NCI-H146 (cell line): ENCODE results near the gene RHOV.

ENCODE experiments used
- DNase-seq: peaks from one replicate; lab custom pipeline; 2025; lab: John Stamatoyannopoulos, UW

The RHOV gene, protein sequence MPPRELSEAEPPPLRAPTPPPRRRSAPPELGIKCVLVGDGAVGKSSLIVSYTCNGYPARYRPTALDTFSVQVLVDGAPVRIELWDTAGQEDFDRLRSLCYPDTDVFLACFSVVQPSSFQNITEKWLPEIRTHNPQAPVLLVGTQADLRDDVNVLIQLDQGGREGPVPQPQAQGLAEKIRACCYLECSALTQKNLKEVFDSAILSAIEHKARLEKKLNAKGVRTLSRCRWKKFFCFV

DNA sequence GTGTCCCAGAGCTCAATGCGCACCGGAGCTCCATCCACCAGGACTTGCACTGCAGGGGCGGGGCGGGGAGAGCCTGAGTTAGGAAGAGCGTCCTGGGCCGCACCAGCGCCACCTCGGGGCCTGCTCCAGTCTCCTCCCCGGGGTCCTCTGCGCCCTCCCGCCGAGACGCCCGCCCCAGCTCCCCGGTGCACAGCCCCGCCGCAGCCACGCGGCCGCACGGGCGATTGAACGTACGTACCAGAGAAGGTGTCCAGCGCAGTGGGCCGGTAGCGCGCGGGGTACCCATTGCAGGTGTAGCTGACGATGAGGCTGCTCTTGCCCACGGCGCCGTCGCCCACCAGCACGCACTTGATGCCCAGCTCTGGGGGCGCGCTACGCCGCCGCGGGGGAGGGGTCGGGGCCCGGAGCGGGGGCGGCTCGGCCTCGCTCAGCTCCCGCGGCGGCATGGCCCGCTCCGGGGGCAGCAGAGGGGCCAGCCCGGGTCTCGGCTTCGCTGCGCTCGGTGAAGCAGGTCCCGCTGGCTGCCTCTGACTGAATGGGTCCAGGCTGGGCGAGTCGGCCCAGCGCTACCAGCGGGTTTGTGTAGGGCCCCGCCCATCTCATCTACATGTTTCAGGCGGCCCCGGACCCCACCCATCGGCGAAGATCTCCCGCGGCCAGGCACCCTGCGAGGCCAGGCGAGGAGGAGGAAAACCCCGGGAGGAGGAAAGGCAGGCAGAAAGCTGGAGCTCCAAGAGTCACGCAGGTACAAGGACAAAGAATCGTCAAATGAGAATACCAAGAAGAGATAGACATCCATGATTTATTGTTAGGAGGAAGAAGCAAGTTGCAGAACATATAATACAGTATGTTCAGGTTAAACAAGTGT lies at the start of gene RHOV:
RHOV (minus strand) TSS at position 541 of the 868 bp plus-strand sequence; CDS start at position 446, 95 bp downstream.
- DNase-seq, result peak; percentile 85

DNA sequence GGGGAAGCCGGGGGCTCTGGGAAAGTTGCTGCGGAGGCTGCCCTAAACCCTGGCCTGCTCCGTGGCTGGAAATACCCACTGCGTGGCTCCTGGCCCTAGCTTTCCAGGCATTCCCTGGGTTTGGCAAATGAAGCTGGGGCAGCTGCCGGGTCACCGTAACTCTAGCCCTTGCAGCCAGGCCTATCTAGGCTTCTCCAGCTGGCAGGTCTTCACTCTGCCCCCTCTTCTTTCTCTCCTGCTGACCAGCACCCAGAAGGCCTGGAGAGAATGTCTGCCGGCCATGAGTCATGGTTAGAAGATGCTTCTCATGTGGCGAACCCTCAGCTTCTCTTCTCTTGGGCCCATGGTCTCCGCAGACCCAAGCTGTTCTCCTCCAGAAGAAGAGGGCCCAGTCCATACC lies 49.5 kb upstream of the RHOV start:
- no peak for DNase-seq

DNA sequence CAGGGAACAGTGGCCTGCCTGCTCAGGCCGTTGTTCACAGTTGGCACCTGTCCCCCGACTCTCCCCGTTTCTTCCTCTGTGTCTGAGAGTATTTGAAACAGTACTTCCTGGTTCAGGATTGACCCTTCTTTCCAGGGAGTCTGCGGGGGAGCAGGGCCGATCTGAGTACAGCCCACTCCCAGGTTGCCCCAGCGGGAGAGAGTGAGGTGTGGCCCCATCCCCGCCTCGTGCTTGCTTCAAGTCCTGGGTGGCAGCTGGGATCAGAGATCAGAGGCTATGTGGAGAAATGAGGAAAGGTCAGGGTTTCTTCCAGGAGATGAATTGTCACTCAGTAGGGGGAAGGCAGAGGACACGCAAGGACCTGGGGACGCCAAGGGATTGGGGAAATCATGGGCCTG lies 48.6 kb upstream of the RHOV start:
- DNase-seq, result no peak

DNA sequence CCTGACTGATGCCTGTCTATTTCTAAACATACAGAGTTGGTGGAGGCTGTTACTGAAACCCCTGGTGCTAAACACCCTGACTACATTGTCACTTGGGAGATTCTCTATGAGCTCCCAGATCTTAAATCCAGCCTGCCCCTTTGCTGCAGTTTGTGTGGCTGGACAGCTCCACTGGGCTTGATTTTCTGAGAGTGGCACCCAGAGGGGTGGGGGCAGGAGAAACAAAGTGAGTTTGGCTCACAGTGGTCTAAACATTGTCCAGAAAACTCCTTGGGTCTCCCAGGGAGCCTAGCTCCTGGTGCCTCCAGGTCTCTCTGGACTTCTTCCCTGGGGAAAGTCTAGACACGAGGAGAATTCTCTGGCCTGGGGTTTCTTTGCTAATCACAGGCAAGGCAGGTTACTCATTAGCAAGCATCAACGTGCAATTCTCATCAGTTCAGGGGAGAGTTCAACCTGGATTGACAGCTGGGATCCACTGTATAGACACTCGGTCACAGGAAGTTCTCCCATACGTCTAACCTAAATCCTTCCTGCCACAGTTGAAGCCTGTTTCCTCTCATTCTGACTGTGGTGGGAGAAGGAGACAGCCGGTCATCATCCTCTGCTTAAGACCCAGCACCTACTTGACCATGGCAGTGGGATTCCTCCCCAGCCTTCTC lies 48.0 kb upstream of the RHOV start:
- no peak for DNase-seq

DNA sequence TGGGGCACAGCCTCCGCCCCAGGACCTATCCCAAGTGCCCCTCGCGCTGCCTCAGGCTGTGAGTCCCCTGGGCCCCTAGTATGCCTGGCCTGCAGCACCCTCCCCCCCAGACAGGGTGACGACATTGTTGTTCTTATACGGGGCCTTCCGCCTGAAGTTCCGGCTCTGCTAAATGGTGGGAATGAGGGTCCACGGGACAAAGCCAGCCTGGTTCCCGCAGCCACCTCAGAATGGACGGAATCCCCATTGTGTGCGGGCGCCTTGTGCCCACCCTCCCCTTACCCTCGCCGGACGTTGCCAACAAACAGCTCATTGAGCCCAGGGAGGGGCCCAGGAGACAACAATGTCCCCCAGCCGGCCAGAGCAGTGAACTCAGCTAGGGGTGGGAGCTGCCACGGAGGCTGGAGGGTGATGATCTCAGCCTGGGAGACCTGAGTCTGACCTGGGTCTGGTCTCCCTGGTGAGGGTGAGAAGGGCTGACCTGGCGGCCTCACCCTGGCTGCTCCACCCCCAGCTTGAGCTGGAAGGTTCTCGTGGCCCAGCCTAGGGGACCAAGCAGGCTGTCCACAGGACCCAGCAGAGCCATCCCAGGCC lies 44.9 kb upstream of the RHOV start:
- no peak for DNase-seq

DNA sequence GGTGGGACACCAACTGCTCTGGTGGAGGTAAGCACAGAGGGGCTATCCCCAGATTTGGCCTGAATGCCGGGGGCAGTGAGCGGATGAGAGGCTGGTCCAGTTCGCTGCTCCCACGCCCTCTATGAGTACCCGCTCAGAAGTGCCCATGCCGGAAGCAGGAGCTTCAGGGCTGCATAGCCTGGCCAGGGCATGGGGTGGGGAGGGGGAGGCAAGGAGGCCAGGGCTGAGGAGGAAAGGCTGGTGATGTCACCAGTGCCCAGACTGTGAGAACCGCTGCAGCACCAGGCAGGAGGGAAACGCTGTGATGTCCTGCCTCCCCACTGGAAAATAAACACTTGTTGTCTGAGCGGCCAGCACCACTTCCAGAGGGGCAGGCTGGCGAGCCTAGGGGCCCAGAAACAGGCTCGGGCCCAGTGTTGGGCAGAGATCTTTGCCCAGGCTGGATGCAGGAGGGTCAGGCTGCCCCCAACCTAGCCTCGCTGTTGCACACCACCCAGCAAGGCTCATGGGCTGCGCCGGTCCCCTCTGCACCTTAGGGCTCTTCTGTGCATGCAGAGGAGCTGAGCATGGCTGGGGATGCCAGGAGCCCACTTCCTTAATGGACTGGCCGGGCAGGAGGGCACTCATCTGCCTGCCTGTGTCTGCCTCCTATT lies 44.2 kb upstream of the RHOV start:
- peak; percentile 41 for DNase-seq

DNA sequence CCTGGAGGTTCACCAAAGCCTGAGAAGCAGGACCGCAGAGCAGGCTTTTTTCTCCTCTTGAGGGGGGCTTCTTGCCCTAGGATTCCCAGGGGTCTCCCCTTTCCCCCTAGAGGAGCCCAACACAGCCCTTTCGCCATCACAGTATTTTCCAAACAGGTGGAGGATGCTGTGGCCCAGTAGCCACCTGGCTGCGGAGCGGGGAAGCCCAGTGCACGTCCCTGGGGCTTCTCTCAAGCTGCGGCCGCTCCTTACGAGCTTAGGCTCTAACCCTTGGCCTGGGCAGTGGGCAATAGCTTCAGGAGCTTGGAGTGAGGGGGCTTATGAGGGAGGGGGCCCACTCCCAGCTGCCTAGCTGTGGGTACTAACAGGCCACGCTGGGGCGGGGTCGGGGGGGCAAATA lies 43.6 kb upstream of the RHOV start:
- DNase-seq, result peak; percentile 41

DNA sequence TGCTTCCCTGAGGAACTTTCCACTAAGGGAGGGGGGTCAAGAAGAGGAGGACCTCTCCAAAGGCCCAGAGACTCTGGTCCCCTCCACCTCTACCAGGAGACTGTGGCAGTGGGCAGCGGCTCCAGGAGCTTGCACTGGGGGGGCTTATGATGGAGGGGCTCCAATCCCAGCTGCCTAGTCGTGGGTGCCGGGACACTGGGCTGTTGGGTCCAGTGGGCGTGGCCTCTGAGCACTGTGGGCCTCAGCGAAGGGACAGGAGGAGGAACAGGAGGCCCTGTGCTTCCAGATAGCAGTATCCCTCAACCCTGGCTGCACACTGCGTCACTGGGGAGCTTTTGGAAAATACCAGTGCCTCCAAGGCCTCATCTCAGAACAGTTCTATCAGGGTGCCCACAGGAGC lies 41.6 kb upstream of the RHOV start:
- no peak for DNase-seq

DNA sequence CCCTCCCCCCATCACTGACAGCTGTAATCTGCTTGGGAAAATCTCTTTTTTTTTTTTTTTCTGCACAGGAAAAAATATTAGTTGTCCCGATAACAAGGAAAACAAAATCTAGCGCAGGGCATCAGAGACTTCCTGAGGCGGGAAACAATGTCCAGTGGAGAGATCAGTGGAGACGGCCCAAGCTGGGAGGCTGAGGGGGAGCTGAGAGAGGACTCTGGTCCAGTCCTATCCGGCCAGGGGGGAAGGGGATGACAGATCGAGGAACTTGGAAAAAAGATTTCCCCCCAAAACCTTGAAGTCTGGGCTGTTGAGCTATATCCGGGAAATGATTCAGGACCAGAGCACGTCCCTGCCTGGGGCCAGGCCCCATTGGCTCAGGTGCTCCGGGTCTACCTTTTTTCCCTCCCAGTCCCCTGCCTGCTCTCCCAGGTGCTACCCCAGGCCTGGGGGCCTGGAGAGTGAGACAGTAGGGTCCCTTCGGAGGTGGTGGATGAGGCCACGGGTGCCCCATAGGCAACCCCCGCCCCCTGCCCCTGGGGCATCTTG lies 41.2 kb upstream of the RHOV start:
- no peak for DNase-seq

DNA sequence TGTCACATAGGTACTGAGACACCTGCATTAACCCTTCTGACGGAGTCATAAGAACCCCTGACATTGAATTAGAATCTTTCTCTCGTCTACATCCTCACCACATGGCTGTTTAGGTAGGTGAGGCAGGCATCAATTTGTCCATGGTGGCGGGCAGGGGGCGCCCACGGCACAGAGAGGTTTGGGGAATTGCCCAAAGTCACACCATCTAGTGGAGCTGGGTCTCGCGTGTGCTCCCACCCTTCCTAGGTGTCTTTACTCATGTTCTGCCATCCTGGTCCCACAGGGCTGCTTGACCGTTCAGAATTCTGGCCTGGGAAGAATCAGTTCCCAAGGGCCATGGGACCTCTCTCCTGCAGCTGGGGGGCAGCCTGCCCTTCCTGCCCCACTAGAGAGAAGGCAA lies 40.5 kb upstream of the RHOV start:
- no peak for DNase-seq

DNA sequence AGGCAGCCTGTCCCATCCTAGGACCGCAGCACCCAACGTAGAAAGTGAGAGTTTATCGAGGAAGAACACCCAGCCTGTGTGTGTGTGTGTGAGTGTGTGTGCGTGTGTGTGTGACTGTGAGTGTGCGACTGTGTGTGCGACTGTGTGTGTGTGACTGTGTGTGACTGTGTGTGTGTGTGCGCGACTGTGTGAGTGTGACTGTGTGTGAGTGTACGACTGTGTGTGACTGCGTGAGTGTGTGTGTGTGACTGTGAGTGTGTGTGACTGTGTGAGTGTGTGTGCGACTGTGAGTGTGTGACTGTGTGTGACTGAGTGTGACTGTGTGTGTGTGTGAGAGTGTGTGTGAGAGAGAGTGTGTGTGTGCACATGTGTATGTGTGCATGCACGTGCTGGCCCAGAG lies 40.0 kb upstream of the RHOV start:
- DNase-seq, result no peak

DNA sequence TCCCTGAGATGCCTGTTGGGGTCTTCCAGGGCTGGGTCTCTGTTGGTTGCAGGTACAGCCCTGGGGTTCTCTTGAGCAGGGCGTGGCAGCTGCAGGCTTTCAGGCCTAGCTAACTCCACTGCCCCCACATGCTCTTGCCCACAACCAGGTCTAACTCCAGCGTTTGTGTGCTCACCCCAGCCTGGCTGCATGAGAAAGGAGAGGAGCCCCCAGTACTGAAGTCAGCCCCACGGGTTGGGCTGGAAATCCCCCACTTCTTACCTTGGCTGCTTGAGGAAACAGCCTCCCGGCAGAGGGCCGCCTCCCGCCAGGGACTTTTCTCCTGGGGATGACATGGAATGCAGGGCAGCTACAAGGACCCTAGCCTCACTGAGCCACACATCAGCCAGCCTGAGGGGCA lies 38.4 kb upstream of the RHOV start:
- no peak for DNase-seq

DNA sequence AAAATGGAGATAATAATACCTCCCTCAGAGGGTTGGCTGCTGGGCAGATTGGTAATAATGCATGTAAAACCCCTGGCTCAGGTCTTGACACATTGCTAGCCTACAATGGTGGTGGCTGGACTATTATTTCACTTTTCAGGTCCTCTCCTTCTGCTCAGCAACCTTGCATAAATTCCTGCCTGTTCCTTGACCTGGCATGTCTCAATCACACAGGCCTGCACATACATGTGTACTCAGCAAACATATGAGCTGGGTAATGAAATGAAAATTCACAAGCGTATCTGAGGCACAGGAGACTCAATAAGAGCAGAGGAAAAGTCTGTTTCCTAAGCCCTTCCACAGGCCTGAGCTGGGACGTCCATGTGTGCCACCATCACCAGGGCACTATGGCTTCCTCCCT lies 37.7 kb upstream of the RHOV start:
- no peak for DNase-seq

DNA sequence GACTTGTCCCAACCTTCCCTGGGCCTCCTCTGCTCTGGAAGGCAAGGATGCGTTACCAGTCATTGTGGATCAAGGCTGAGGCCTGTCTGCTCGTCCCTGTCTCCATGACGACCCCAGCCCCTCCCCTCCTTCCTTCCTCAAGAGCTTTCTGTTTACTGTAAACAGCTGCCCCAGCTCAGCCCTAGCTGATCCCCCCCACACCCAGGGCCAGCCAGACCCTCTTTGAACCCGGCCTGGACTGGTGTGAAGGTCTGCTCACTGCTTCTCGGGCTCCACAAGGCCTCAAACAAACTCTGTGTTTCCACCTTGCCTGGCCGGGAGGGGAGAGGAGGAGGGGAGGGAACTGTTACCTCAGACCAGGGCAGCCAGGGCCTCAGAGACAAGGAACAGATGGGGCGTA lies 37.1 kb upstream of the RHOV start:
- no peak for DNase-seq

DNA sequence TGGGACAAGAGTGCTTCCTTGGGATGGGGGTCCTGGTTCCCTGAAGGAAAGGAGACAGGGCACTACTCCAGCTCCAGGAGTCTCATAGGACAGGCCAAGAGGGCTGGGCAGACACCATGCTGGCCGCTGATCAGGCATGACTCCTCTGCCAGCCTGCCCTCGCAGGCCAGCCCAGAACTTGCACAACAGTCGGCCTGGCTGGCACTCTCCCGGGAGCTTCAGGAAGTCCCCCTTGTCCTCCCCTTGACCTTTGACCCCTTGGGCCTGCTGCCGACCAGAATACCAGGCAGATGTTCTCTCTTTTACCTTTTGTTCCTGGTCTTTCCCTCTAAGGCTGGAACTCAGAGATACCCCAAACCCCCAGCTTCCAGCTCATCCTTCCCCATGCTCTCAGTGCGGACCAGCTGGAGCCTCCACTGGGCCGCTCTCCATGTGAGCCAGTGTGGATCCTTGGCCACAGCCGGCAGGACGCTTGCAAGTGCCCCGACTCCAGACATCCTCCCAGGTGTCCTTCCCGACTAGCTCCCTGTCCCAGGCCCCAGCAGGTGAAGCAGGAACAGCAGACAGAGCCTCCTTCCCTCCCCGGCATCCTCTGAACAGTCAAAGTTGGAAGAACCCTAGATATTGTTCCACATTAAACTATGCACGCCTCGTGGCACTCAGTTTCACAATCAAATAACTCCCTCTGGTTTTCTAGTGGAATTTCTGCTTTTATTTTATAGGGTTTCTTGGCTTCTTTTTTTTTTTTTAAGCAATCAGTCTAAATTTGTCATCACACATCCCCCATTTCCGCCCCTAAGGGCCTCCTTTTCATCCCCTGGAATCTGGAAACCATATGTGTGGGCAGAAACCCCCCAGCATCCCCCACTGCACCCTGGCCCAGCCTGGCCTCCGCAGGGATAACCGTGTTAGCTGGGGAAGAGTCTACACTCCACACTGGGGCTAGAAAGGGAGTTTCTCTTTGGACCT lies 35.9 kb upstream of the RHOV start:
- no peak for DNase-seq

DNA sequence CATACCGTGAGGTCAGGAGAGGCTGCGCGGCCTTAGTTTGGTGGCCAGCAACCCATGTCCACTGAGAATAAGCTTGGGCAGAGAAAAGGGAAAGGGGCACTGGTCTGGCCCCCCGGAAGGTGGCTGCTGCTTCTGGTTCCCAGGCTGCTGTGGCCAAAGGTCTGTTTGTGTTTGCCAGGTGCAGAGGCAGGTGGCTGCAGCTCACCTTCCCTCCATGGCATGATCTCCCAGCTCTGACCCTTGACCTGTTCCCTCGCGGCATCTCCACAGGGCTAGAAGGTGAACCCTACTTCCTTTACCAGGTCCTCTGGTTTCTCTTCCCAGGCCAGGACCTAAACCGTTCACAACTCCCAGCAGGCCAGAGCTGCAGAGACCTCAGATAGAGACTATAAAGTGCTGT lies 34.1 kb upstream of the RHOV start:
- DNase-seq, result peak; percentile 11

DNA sequence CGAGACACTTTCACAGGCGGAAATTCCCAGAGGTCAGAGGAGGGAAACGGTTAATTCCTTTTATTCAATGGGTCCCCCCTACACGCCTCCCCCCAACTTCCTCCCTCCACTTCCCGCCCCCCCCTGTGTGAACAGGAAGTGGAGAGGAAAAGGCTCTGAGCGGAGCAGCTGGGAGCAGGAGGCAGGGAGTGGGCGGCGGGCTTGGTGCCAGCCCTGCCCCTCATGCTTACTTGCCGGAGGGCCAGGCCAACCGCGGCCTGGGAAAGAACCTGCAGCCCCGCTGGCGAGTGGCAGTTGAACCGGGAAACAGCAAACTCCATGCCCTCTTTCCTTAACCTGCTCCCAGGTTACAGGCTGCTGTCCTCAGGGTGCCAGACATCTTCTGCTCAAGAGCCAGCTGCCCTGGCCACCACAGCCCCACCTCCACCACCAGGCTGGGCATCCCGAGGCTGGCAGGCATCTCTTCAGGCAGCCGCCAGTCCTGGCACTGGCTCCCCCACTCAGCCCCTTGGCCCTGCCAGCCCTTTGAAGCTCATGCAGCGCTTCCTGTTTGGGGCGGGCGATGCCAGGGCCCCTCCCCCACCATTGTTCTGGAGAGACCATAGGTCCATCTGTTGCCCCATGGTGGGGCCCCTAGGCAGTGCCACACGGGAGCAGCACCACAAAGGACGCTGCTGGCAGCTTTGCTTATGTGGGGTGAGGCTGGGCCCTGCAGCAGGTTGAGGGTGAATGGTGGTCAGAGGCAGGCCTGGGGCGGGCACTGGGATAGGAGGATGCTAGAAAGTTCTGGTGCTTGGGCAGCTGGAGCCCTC lies 33.2 kb upstream of the RHOV start:
- DNase-seq, result no peak

DNA sequence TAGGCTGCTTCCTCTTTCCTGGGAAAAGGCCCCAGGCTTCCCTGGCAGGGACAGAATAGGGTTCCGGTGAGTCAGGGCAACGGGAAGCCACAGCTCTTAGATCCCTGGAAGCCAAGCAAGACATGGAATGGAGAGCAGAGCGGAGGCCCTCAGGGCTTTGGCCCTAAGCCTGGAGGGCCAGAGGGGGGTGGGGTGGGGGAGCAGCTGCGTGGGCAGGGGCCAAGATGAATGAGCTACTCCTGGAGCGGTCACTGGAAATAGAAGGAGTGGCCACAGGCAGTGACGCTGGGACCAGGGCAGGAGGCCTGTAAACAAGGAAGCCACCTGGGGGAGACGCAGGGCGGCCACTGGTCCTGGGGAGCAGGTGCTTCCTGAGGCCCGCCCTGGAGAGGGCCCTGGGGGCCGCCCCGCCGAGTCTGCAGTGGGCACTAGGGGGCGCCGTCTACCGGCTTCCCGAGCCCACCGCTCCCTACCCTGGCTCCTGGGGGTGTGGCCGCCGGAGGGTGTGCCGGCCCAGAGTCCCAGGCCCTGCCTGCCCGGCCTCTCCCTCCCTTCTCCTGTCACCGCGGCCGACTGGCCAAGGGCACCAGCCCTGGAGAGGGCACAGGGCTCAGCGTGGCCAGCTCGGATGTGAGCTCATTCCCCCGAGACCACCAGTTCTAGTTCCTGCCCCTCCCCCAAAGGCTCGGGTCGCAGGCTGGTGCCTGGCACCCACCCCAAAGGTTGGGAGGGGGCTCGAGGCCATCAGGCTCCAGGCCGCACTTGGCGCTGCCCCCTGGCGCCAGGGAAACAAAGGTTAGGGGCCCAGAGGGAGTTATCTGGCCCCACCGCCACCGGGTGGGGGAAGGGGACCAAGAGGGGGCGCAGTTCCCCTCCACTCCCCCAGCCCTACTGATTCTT lies 32.3 kb upstream of the RHOV start:
- peak; percentile 97 for DNase-seq
